Mesangial cell (primary cell): Measurements from ENCODE around the gene SERPINE3. TPM values are rescaled to one million over a fixed set of nuclear protein-coding genes. Genes with fewer than 3 reads are reported as not detected.

Source experiments
- total RNA-seq: library from RNA; depleted of rRNA; stranded (reverse); fragments of >200 nt; gene quantifications from 2 replicates; pipeline ENCODE4 v1.2.3, GENCODE V29; 2015

Gene SERPINE3
- total RNA-seq = not detected in 2 replicates

DNA sequence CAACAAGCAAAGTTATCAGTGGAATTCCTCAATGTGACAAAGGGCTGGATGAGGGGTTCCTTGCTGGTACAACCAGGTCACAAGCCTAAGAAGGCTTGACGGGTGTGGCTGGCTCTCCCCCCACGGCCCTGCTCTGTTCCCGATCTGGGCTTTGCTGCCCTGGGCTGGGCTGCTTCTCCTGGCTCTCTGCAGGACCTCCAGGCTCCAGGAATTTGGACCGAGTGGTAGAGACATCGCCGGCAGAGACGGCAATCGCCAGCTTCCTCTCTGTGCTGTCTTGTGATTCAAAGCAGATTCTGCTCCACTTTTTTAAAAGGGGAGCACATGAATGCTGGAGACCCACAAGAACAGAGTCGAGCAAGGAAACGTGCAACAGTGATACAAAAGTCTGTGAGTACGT, at the start of gene SERPINE3:
Gene SERPINE3 (plus strand): TSS at position 338 of the 400 bp plus-strand sequence. CDS start 1,401 bp downstream, outside the sequence.

Other genes with a start within 250 kb of the SERPINE3 start
- gene C13orf42, start 228.4 kb upstream of the SERPINE3 start, total RNA-seq = not detected in 2 replicates
- gene FAM124A, start 117.3 kb upstream of the SERPINE3 start, total RNA-seq = 0.25 and 0.33 TPM in 2 replicates
- gene INTS6, start 113.3 kb downstream of the SERPINE3 start, total RNA-seq = 16.6 and 21.3 TPM in 2 replicates
- 4.7 and 5.7 TPM in 2 replicates for gene WDFY2, start 244.8 kb downstream of the SERPINE3 start, total RNA-seq